Stimulated activated CD4-positive, alpha-beta T cell treated with anti-CD3 and anti-CD28 coated beads, TNF-alpha, amount 100 ng/mL, for 4 hours (primary cell): ENCODE results near the gene ELK4.
A peak's percentile ranks its signal among the peaks of the same experiment; 100 is the strongest.

Experiments
- DNase-seq, 3 experiments: peaks; one replicate each; pipeline ENCODE4 v3.0.0-alpha.2; 2020; ENCODE audit warnings: low read depth in 3 of 3

The ELK4 gene

DNA sequence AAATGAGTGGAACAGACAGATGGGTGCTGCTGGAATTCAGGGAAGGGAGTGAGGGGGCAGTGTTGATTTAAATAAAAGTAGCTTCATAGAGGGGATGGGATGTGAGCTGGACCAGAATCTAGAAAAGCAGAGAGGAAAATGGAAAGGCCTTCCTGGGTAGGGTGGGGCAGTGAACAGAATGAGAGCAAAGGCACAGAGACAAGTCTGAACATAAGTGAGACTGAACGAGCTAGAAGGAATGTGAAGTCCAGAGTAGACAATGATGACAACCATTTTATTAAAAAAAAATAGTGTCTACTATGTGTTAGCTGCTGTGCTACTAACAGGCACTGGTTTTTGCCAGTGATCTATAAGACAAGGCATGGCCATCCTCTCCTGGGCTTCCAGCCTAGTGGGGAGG, 36.0 kb downstream of the ELK4 start:
- no peak for DNase-seq

DNA sequence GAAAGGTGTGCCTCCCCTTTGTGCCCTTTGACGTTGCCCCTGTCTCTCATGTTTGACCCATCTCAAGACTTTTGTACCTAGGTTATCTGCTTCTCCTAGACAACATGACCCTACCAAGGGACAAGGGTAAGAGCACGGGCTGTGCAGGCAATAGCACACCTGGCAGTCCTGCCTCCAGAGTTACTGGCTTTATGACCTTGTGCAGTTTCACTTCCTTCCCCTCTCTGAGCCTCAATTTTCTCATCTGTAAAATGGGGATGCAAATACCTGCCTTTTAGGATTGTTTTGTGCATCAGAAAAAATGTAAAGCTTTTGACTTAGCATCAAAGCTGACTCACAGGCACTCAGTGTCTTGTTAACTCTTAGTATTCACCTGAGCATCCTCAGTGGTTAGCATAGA, 36.4 kb downstream of the ELK4 start:
- DNase-seq, result no peak

DNA sequence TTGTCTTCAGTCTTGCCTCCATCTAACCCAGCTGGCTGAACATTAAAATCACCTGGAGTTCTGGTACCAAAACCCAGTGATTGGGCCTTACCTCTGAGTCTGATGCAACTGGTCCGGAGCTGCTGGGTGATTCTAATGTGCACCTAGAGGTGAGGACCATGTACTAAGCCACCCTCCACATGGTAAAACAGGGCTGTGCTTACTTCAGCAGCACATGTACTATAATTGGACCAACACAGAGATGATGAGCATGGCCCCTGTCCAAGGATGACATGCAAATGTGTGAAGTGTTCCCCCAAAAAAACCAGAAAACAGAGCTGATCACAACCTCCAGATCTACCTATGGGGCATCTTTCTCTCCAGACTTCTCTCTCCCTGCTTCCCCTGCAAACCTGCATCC, 37.0 kb downstream of the ELK4 start:
- no peak for DNase-seq

DNA sequence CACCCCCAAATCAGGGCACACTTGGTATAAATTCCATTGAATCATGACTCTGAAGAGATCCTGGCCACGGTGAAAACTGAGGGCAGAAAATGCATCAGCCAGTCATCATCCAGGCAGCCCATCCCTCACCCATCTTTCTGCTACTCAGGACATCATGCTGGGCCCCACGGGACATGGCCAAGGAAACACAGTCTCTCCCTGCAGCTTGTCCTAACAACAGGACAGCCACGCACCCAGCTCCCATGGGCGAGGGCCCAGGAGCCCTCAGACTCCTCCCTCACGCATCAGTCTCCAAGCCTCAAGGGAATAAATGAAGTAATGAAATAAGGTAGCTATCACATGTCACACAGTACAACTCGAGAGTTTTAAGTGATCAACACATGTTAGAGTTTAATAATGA, 37.8 kb downstream of the ELK4 start:
- DNase-seq, result no peak

DNA sequence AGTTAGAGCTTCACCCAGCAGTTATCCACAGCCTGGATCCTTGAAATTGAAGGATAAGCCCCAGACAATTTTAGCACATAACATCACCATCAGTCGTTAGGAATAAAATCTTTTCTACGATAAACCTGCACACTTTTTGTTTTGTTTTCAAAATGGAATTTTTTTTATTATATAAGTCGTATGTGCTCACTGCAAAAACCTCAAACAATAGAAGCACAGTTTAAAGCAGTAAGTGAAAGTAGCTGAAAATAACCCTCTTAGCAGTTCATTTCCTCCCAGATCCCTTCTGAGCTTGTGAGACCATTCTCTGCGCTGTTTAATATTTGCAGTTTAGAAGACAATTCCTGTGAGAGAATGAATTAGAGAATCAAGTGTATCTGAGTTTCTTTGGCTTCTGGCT, 38.3 kb downstream of the ELK4 start:
- no peak for DNase-seq

DNA sequence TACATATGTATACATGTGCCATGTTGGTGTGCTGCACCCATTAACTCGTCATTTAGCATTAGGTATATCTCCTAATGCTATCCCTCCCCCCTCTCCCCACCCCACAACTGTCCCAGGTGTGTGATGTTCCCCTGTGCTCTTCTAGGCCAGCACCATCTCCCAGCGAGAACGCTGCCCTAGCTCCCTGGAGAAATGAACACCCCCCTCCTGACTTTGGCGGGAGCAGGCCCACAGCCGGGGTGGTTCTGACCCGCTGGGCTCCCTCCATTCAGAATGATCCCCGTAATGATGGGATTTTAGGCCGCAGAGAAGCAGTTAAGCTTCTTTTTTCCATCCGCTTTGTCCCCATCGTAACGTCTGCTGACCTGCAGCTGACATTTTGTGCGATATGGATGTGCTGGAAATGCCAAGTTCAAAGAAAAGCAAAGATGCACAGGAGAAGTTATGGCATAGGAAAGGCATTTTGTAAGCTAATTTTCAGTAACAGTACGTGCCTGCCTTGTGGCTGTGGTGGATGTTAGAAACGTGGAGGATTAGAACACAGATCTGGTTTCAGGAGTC, 39.3 kb downstream of the ELK4 start:
- no peak for DNase-seq

DNA sequence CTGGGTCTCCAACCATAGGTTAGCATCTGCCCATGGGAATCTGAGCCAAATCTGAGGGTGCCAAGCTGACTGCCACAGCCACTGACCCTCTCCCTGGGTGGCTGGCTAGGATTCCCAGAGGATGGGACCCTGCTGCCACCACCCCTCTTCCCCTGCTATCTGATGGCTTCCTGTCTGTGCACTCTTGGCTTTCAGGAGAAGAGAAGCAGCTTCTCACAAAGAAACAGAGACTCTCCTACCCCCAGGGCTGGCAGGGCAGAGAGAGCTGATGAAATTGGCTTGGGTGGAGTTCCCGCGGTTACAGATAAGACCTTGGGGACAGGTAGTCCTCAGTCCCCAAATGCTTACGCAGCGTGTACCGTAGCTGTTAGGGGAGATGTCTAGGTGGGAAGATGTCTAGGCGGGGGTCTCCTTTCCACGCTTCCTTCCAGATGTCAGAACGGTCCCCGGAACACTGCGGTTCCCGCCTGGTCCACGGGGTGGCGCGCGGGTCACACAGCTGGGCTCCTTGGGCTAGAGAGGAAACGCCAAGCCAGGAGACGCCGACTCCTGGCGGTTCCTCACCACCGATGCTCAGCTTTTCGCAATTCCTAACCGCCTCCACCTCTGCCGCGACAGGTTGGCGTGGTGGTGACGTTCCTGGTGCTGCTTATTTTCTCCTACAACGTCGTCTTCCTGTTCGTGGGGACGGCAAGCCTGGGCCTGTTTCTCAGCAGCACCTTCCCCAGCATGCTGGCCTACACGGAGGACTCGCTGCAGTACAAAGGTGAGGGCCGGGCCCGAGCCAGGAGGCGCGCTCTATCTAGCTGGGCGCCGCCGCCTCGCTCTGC, 40.1 kb downstream of the ELK4 start:
- peak; percentile 79 to 87 (median 80) for DNase-seq

DNA sequence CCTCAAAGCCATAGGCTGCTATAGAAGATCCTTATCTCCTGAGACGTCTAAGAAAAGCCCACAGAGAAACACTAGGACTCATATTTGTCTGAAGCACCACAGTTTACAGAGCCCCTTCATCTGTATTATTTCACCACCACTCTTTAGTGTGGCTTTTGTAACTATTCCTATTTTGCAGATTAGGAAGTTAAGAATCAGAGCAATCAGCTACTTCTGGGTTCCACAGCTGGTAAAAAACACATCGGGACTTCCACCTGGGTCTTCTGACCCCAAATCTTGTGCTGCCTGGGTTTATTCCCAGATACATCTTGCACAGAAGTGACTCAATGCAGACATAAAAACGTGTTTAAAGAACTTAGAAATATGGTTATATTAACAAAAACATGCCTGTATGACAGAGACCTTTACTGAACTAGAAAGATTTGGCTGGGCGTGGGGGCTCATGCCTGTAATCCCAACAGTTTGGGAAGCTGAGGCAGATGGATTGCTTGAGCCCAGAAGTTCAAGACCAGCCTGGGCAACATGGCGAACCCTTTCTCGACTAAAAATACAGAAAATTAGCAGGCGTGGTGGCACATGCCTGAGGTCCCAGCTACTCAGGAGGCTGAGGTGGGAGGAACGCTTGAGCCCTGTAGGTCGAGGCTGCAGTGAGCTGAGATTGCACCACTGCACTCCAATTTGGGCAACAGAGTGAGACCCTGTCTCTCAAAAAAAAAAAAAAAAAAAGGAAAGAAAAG, 40.9 kb downstream of the ELK4 start:
- DNase-seq, result no peak

DNA sequence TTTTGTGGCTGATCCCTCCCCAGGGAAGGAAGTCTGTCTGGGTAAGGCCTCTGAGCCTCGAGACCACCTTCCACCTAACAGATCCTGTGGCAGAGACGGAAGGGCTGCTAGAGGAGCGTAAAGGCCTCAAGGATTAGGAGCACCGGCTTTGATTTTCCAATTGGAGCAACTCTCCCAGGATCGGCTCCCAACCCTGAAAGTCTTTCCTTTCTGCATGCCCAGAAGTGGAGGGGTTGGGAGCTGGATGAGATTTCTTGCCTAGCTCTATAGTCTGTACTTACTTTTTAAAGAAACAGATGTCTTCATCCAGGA, 41.4 kb downstream of the ELK4 start:
- DNase-seq, result no peak

DNA sequence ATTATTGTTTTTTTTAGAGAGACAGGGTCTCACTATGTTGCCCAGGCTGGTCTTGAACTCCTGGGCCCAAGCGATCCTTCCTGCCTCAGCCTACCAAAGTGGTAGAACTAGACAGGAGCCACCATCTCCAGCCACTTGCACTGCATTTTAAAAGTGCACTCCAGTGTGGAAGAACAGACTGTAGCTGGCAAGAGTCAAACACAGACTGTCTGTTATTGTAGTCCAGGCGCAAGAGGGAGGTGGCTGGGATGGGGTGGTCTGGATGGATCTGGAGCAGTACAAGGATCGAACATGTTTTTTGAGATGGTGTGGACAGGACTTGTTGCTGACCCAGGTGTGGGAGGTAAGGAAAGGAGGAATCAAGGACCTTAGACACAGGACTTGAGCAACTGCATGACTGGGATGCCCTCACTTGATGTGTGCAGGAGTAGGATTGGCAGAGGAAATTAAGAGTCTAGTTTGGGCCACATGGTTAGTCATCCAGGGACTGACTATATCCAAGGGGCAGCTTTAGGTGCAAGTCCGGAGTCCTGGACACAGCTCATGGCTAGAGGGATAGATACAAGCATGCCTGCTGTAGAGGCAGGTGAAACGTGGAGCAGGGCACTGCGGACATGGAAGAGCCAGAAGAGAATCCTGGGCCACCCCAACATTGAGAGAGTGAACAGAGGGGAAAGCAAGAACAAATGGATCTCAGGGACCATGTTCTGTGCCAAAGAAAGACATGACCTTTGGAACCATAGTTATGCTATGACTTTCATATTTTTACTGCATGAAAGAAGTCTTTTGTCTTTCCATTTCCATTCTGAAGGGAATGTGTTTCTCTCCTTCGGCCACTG, 42.0 kb downstream of the ELK4 start:
- DNase-seq, result no peak

DNA sequence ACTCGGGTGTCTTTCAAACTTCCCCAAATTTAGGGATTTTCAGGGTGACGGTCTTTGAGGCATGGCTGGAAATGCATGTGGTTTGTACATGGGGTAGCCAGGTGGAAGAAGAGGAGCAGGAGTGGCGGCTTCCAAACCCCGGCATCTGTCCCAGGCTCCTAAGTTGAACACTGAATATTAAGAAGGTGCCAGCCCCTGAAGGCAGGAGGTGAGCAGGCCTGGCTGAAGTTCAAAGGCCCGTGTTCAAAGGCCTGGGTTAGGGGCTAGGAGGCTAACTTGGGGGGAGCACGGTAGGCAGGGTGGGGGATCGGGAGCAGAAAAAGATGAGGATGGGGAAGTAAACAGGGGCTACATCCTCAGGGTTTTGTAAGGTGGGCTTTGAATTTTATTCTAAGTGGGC, 42.8 kb downstream of the ELK4 start:
- no peak for DNase-seq

DNA sequence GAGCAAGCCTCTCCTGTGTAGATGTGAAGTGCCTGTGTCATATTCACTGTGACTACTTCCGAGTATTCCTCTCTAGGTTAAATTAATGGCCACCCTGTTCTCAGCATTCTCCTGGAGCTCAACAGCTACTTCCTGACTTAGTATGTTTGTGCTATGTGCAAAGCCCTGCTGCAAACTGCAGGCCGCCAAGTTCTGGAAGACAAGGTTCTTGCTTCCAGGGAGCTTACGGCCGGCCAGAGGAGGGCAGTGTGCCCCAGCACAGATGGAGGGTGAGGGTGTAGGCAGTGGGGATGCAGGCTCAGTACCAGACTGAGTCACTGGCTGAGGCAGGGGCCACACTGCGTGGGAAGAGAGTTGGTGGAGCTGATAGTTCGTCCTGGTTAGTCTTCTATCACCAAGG, 43.2 kb downstream of the ELK4 start:
- DNase-seq, result no peak

DNA sequence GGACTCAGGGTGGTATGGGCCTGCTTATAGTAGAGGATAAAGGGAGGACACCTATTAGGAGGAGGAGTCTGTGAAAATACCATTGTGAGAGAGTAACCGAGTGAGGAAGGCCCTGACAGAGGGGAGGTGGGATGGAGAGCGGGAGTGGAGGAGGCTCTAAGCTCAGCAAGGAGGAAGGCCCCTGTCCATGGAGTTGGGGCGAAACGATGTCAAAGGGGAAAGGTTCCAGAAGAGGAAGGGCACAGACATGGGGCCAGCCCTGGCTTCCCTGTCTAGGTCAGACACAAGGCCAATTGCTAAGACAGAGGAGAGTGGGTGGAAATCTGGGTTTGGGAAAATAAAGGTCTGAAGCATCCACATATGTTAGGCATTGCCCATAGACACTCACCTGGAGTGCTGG, 44.2 kb downstream of the ELK4 start:
- no peak for DNase-seq

DNA sequence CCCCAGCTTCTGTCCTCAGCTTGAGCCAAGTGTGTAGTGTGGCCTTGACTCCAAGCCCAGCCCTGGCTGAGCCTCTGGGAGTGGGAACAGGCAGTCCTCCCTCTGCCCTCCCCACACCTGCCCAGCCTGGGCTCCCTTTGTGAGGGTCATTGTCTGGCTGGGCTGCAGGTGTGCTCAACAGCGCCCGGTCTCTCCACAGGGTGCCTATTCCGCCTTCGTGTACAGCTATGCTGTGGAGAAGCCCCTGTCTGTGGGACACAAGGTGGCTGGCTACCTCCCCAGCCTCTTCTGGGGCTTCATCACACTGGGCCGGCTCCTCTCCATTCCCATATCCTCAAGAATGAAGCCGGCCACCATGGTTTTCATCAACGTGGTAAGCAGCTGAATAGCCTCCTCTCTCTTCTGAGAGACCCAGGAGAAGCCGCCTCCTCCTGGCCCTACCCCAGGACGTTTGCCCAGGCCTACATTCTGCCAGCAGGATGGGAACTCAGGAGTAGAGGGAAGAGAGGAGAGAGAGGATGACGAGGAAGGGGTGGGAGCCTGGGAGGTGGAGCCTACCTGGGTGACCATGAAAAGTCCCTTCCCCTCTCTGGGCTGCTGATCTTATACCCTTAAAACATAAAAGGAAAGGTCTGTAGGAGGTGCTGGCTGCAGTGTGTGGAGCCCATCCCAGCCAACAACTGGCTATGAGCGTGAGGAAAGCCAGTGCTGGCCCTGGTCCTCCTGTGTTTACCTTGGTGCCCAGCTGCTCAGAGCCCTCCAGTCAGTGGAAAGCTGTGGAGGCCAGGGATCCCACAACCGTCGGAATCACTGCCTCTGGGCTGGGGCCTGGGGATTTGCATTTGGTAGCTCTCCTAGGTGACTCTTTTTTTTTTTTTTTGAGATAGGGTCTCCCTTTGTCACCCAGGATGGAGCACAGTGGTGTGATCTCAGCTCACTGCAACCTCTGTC, 45.7 kb downstream of the ELK4 start:
- DNase-seq, result no peak

DNA sequence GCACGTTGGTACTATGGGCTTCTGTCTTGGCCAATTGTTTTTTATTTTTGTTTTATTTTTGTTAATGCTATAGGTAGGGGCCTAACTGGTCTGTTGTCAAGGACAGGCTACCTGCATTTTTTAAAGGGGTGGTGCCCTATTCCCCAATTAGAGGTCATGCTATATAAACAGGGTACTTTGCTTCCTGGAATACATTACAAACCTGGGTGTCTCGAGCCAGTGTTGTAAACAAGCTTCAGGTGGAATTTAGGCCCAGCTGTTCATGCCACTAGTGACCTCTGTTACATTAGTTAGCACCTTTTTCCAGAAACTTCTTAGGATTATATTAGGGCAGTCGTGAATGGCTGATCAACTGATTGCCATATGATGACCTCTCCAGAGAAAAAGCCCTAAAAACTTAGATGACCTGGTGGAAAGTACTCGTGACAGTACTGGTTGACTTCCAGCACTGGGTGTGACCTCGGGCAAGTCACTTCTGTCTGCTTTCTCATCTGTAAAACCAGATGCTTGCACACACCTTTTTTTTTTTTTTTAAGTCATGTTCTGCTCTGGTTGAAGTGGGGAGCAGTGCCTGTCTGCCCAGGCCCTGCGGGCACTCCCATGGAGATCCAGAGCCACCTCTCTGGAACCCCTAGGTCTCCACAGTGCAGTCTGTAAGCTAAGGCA, 46.5 kb downstream of the ELK4 start:
- DNase-seq, result no peak

DNA sequence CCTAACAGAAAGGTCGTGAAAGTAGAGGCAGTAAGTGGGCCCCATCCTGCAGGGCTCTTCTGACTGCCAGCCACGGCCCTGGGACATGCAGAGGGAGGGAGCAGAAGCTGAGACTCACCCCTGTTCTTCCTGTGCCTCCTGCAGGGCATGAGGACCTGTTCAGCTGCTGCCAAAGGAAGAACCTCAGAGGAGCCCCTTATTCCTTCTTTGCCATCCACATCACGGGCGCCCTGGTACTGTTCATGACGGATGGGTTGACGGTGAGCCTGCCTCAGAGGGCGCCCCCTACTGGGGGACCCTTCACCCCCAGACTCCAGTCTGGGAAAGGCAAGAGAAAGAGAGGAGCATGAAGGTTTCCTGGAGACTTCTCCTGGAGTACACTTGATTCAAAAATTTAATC, 47.1 kb downstream of the ELK4 start:
- DNase-seq, result no peak

DNA sequence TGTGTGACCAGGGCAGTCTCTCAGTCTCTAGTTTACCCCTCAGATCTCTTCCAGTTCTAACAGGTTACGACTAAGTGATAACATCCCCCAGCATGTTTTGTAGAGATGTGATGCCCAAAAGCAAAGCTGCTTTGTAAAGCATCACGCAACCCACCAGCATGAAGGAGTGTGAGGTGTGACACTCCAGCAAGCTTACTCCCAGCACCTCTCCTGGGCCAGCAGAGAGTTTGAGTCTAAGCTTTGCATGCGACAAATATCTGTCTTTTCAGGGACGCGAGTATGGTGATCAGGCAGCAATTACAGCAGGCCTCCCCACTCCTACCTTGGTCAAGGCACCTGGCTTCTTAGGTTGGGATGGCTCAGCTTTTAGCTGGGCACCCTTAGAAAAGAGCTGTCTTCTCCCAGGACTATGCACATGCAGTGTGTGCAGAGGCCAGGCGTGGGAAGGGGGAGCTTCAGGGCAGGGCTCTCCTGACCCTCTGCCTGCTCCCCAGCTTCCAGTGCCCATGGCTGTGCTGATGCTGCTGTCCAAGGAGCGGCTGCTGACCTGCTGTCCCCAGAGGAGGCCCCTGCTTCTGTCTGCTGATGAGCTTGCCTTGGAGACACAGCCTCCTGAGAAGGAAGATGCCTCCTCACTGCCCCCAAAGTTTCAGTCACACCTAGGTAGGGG, 48.2 kb downstream of the ELK4 start:
- no peak for DNase-seq

DNA sequence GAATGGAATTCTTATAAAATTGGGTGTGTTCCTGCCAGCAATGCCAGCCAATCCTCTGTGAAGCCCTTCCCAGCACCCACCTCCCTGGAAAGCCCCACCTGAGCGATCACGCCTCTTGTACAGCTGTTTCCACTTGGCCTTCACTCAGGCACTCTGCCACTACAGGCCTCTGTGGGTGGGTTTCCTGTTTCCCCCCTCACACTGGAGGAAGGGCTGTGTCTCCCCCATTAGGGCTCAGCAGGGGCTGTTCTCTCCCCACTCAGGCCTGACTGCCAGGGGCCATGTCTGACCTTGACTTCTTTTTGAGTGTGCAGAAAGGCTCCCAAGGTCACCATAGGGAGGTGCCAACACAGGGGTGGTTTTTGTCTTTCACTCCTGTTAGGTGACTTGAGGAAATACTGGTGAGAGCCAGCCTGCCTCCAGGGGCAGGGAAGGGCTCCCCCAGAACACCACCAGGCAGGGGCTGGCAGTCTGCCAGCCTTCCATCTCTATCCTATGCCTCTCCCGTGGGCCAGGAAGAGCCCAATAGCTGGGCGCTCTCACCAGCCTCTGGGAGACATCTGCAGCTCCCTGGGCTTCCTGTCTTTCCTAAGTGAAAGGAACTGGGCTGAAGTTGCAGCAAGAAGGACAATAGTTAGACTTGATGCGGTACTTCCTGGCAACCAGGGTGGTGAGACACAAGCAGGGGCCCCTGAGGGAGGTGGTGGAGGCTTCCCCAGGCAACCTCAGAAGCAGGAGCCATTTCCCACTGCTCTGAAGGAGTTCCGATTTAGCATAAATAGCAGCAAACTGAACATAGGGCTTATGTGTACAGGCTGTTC, 49.1 kb downstream of the ELK4 start:
- DNase-seq, result no peak

DNA sequence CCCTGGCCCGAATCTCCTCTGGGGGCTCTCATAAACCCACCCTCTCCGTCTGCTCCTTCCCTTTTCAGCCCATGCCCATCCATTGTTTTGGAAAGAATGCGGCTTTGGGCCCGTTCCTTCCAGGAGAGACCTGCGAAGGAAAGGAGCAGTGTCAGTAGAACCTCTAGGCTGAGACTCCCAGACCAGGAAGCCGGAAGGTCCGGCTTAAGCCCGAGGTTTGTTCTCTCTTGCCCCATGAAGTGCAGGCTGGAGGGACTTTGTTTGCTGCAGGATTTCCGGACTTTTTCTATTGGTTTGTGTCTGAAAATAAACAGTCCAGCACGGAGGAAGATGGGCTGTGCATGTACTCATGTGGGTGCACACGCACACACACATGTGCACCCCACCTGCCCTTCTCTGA, 49.8 kb downstream of the ELK4 start:
- no peak for DNase-seq
